Measurements from ENCODE around the gene AKAIN1. TPM values are rescaled to one million over a fixed set of nuclear protein-coding genes. Genes with fewer than 3 reads are reported as not detected.

The AKAIN1 gene
- total and polyA plus RNA-seq, 2 of the 8 experiments (the other 6 are each of a cell fraction or from before 2014, with no cell fraction given) = not detected

DNA sequence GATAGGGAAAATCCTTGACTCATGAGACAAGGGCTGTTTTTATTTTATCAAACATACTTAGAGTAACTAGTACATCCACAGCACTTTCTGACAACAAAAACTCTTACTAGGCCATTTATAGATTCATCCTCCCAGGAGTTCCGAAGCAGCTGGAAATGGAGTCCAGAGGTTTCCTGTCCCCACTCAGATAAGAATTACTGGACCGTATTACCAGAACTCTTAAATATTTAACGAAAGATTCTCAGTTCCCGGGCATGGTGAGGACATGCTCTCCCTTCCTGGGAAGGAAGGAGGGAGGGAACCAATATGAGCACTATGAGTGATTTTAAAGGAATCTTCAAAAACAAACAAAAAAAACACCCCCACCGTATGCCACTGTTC is 41.2 kb downstream of the AKAIN1 start:
- H4K20me1 ChIP-seq (replicated peaks in 1 of 2; ENCODE audit: control insufficient read depth in 1 of 2, insufficient read depth in 2 of 2, low read length in 2 of 2) = no peaks in the 10 kb centered on the region
- WGBS, 2 experiments (ENCODE audit: extremely low coverage in 1 of 2, insufficient coverage in 1 of 2, insufficient read length in 1 of 2, insufficient replicate concordance in 2 of 2, low coverage in 1 of 2, low lambda C conversion rate in 2 of 2, missing lambda C conversion rate in 1 of 2) = 89% methylated on average over 5 of the region's 5 CpGs; no CpG with 5 or more reads in 1 of the 2 experiments
- H3K79me1 ChIP-seq (ENCODE audit: low read depth, low read length) = no peaks in the 10 kb centered on the region
- no peak overlapping the region for H3K9ac ChIP-seq (replicated peaks in 1 of 4; ENCODE audit: extremely low read depth in 1 of 4, low read depth in 3 of 4, low read length in 3 of 4)
- H2AK5ac ChIP-seq (ENCODE audit: low read depth, low read length) = no peak overlapping the region
- no peaks in the 10 kb centered on the region for H3K9me3 ChIP-seq (ENCODE audit: insufficient read depth in 2 of 2, low read depth in 1 of 2, low read length in 1 of 2)
- H3K4me1 ChIP-seq (replicated peaks in 1 of 4; ENCODE audit: control insufficient read depth in 3 of 4, insufficient read depth in 4 of 4, low read length in 3 of 4) = peaks cover 0 to 10% (median 7%) of the 10 kb centered on the region in 4 experiments; a peak in 6 of 7 replicates
- no peak overlapping the region for H4K5ac ChIP-seq (ENCODE audit: insufficient read length, low read depth, low read length)
- H3K14ac ChIP-seq (ENCODE audit: insufficient read length) = no peak overlapping the region
- H3K4me3 ChIP-seq (ENCODE audit: extremely low read depth in 1 of 4, insufficient read depth in 2 of 4, low read depth in 3 of 4, low read length in 4 of 4) = no peak overlapping the region
- no peaks in the 10 kb centered on the region for H3K27me3 ChIP-seq (replicated peaks in 1 of 4; ENCODE audit: control insufficient read depth in 3 of 4, extremely low read depth in 1 of 4, insufficient read depth in 3 of 4, low read length in 3 of 4)
- H2BK5ac ChIP-seq (ENCODE audit: low read depth, low read length) = no peak overlapping the region
- no peak for FAIRE-seq
- ChIA-PET CTCF (ENCODE audit: partially characterized antibody) (no interaction called here), POLR2A (ENCODE audit: partially characterized antibody) (interaction anchor here (0.6 kb wide), 1 partner anchor 972 kb away, joined by 3 read pairs; no protein-coding TSS in a partner anchor)
- no peak overlapping the region for H2BK15ac ChIP-seq (ENCODE audit: low read length)
- H3K18ac ChIP-seq (ENCODE audit: extremely low read depth, low read length) = no peak overlapping the region
- H2BK120ac ChIP-seq (replicated peaks; ENCODE audit: low read depth, low read length) = no peak overlapping the region
- H4K91ac ChIP-seq (replicated peaks; ENCODE audit: insufficient read length, low read length) = no peak overlapping the region
- H3K36me3 ChIP-seq (ENCODE audit: control insufficient read depth in 2 of 4, insufficient read depth in 4 of 4, low read length in 3 of 4) = no peaks in the 10 kb centered on the region
- H3K23me2 ChIP-seq (ENCODE audit: low read depth, low read length) = no peaks in the 10 kb centered on the region
- H2AFZ ChIP-seq (ENCODE audit: low read length) = no peak overlapping the region
- H3K4me2 ChIP-seq (ENCODE audit: insufficient read depth in 1 of 2, low read depth in 2 of 2, low read length in 2 of 2) = no peak overlapping the region
- H3K23ac ChIP-seq (ENCODE audit: insufficient read length) = no peak overlapping the region
- H3K56ac ChIP-seq (replicated peaks; ENCODE audit: insufficient read length, low read depth, low read length) = no peak overlapping the region
- DNase-seq (ENCODE audit: low read depth in 1 of 2, low spot score in 2 of 2) = no peak
- H4K8ac ChIP-seq (ENCODE audit: extremely low read depth, insufficient read depth, low read length) = no peak overlapping the region
- H3K79me2 ChIP-seq (ENCODE audit: control insufficient read depth in 1 of 2, insufficient read depth in 2 of 2, low read length in 2 of 2) = no peaks in the 10 kb centered on the region
- H2BK20ac ChIP-seq (ENCODE audit: low read length) = no peak overlapping the region
- no peak overlapping the region for H2BK12ac ChIP-seq (ENCODE audit: low read depth, low read length)
- no peak overlapping the region for H3K27ac ChIP-seq (ENCODE audit: low read depth, low read length)
- H3K4ac ChIP-seq (replicated peaks; ENCODE audit: insufficient read length, low read depth, low read length) = no peak overlapping the region
- TF ChIP-seq SAP30 (IDR thresholded peaks at IDR 0.05; ENCODE audit: insufficient read depth, insufficient replicate concordance, low read length) (no peak), SP2 (IDR thresholded peaks at IDR 0.05; ENCODE audit: low read length) (no peak), YY1 (IDR thresholded peaks at IDR 0.05; ENCODE audit: low read depth, low read length) (no peak), PHF8 (conservative IDR thresholded peaks at IDR 0.05; ENCODE audit: low read depth, low read length) (no peak), SRF (IDR thresholded peaks at IDR 0.05; ENCODE audit: low read depth, low read length) (no peak), CBX8 (IDR thresholded peaks at IDR 0.05; ENCODE audit: borderline replicate concordance, low read depth, low read length) (no peak), ZNF274 (IDR thresholded peaks at IDR 0.05; ENCODE audit: borderline replicate concordance, extremely low read depth, low read length) (no peak), SP1 (IDR thresholded peaks at IDR 0.05; ENCODE audit: low read depth, low read length) (no peak), BACH1 (IDR thresholded peaks at IDR 0.05; ENCODE audit: low read length) (no peak), TCF12 (IDR thresholded peaks at IDR 0.05; ENCODE audit: low read depth, low read length) (no peak), BCL11A (IDR thresholded peaks at IDR 0.05; ENCODE audit: low read depth in 2 of 2, low read length in 2 of 2) (no peak), SIN3A (conservative IDR thresholded peaks at IDR 0.05 in 1 of 2, IDR thresholded peaks at IDR 0.05 in 1 of 2; ENCODE audit: low read depth in 1 of 2, low read length in 2 of 2) (no peak), CHD1 (IDR thresholded peaks at IDR 0.05; ENCODE audit: low read depth, low read length) (no peak), TEAD4 (IDR thresholded peaks at IDR 0.05; ENCODE audit: low read depth, low read length) (no peak)
- TF ChIP-seq, protein P1, sequence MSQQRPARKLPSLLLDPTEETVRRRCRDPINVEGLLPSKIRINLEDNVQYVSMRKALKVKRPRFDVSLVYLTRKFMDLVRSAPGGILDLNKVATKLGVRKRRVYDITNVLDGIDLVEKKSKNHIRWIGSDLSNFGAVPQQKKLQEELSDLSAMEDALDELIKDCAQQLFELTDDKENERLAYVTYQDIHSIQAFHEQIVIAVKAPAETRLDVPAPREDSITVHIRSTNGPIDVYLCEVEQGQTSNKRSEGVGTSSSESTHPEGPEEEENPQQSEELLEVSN (IDR thresholded peaks at IDR 0.05) = no peak
